GM21825 (cell line): ENCODE measurements around the gene GARIN5B.

Experiments used
- ATAC-seq: cut with Tn5 transposase; IDR thresholded peaks from one replicate; pipeline ENCODE4 v1.9.1; 2021; ENCODE audit warnings: mild to moderate bottlenecking, moderate library complexity; ENCODE audit not compliant: unreplicated experiment

The GARIN5B gene

GRCh38 chr19:55372316-55373081, 9.4 kb upstream of the GARIN5B start:
- no peak for ATAC-seq

GRCh38 chr19:55370305-55370988, 7.4 kb upstream of the GARIN5B start, which contains the start of gene IL11:
Gene IL11, minus strand, starts transcription at chr19:55370463. Its CDS starts 153 bp downstream, at chr19:55370310.
- no peak for ATAC-seq

- ATAC-seq: no peak
Measured at GRCh38 chr19:55369653-55370304, 6.7 kb upstream of the GARIN5B start.

GRCh38 chr19:55368701-55369563, 5.9 kb upstream of the GARIN5B start:
- ATAC-seq: no peak

- no peak for ATAC-seq
Measured at GRCh38 chr19:55368106-55368505, 5.0 kb upstream of the GARIN5B start.

GRCh38 chr19:55366790-55367189, 3.7 kb upstream of the GARIN5B start:
- ATAC-seq: no peak

GRCh38 chr19:55365964-55366363, 2.9 kb upstream of the GARIN5B start:
- no peak for ATAC-seq

GRCh38 chr19:55365245-55365644, 2.2 kb upstream of the GARIN5B start:
- no peak for ATAC-seq

- no peak for ATAC-seq
Measured at GRCh38 chr19:55362174-55362989, 678 bp downstream of the GARIN5B start.

- ATAC-seq: no peak
Measured at GRCh38 chr19:55360902-55361301, 2.2 kb downstream of the GARIN5B start.

- ATAC-seq: no peak
Measured at GRCh38 chr19:55358943-55359908, 3.8 kb downstream of the GARIN5B start.

- no peak for ATAC-seq
Measured at GRCh38 chr19:55358493-55358892, 4.6 kb downstream of the GARIN5B start.

GRCh38 chr19:55355213-55355821, 7.7 kb downstream of the GARIN5B start:
- ATAC-seq: no peak

GRCh38 chr19:55354698-55355212, 8.3 kb downstream of the GARIN5B start, which contains the start of gene COX6B2:
Gene COX6B2, minus strand, starts transcription at chr19:55354719. Its CDS starts 198 bp downstream, at chr19:55354521.
- ATAC-seq: no peak

- peak; percentile 49 for ATAC-seq
Measured at GRCh38 chr19:55353803-55354697, 9.0 kb downstream of the GARIN5B start.

GRCh38 chr19:55353356-55353802, 9.7 kb downstream of the GARIN5B start:
- ATAC-seq: no peak

- no peak for ATAC-seq
Measured at GRCh38 chr19:55352549-55353145, 10.4 kb downstream of the GARIN5B start.
